ENCODE results near the gene PMVK.

DNA sequence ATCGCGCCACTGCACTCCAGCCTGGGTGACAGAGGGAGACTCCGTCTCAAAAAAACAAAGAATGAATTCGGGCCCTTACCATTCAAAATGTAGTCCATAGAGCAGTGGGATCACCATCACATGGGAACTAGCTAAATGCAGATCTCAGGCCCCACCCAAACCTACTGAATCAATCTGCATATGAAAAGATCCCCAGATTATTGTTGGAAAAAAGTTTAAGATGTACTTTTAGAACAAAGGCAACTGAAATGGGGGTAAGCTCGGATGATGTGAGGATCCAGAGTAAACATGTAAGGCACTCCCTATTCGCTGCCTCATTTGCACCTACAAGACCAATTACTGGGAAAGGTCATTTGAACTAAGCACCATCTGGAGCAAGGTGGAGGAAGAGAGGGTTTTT lies 45.8 kb upstream of the PMVK start:
- TF ChIP-seq, protein P1, sequence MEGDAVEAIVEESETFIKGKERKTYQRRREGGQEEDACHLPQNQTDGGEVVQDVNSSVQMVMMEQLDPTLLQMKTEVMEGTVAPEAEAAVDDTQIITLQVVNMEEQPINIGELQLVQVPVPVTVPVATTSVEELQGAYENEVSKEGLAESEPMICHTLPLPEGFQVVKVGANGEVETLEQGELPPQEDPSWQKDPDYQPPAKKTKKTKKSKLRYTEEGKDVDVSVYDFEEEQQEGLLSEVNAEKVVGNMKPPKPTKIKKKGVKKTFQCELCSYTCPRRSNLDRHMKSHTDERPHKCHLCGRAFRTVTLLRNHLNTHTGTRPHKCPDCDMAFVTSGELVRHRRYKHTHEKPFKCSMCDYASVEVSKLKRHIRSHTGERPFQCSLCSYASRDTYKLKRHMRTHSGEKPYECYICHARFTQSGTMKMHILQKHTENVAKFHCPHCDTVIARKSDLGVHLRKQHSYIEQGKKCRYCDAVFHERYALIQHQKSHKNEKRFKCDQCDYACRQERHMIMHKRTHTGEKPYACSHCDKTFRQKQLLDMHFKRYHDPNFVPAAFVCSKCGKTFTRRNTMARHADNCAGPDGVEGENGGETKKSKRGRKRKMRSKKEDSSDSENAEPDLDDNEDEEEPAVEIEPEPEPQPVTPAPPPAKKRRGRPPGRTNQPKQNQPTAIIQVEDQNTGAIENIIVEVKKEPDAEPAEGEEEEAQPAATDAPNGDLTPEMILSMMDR (conservative IDR thresholded peaks at IDR 0.05; ENCODE audit: low read depth, low read length), result no peak
- TF ChIP-seq BHLHE40 (IDR thresholded peaks at IDR 0.05; ENCODE audit: low read depth, low read length) (no peak), CEBPB (IDR thresholded peaks at IDR 0.05; ENCODE audit: low read depth, low read length) (no peak), POLR2A (IDR thresholded peaks at IDR 0.05; ENCODE audit: low read depth, low read length) (no peak)

Data from IMR-90 (cell line).